ENCODE data around the gene LARP4B.
A peak's percentile ranks its signal among the peaks of the same experiment; 100 is the strongest.

Gene LARP4B

GRCh38 chr10:931326-932318 lies at the start of gene LARP4B:
LARP4B (minus strand) TSS chr10:931705; CDS start chr10:885721, 45,984 bp downstream.
- peak; percentile 89 for DNase-seq

GRCh38 chr10:980468-981093 lies 49.1 kb upstream of the LARP4B start:
- no peak for DNase-seq

GRCh38 chr10:978826-979421 lies 47.4 kb upstream of the LARP4B start:
- no peak for DNase-seq

- no peak for DNase-seq
These were observed 44.8 kb upstream of the LARP4B start for GRCh38 chr10:976316-976715.

GRCh38 chr10:974785-975074 lies 43.2 kb upstream of the LARP4B start:
- DNase-seq: no peak

- DNase-seq: no peak
These were observed 42.7 kb upstream of the LARP4B start for GRCh38 chr10:974038-974784.

GRCh38 chr10:972763-973162 lies 41.3 kb upstream of the LARP4B start:
- DNase-seq: no peak

- no peak for DNase-seq
These were observed 40.1 kb upstream of the LARP4B start for GRCh38 chr10:971613-972012.

- DNase-seq: no peak
These were observed 39.6 kb upstream of the LARP4B start for GRCh38 chr10:971150-971542.

GRCh38 chr10:970311-971149 lies 39.0 kb upstream of the LARP4B start:
- DNase-seq: no peak

- DNase-seq: no peak
These were observed 38.1 kb upstream of the LARP4B start for GRCh38 chr10:969473-970150.

GRCh38 chr10:968546-969199 lies 37.2 kb upstream of the LARP4B start:
- DNase-seq: no peak

- DNase-seq: no peak
These were observed 35.1 kb upstream of the LARP4B start for GRCh38 chr10:966466-967235.

- DNase-seq: no peak
These were observed 33.5 kb upstream of the LARP4B start for GRCh38 chr10:964988-965417.

- DNase-seq: no peak
These were observed 32.9 kb upstream of the LARP4B start for GRCh38 chr10:964321-964987.

GRCh38 chr10:963655-964054 lies 32.1 kb upstream of the LARP4B start:
- DNase-seq: no peak

- no peak for DNase-seq
These were observed 31.7 kb upstream of the LARP4B start for GRCh38 chr10:963186-963585.

GRCh38 chr10:962342-962741 lies 30.8 kb upstream of the LARP4B start:
- no peak for DNase-seq

- no peak for DNase-seq
These were observed 27.4 kb upstream of the LARP4B start for GRCh38 chr10:958856-959255.

GRCh38 chr10:958106-958505 lies 26.6 kb upstream of the LARP4B start:
- no peak for DNase-seq
